Activated T-helper 17 cell treated with anti-CD3 and anti-CD28 coated beads, Interleukin-2, amount 50 U/mL, for 72 hours (primary cell): ENCODE measurements around the gene USP3. TPM values are rescaled to one million over a fixed set of nuclear protein-coding genes. Genes with fewer than 3 reads are reported as not detected.
A peak's percentile ranks its signal among the peaks of the same experiment; 100 is the strongest.

Experiments
- ATAC-seq: fragments of 150-1000 bp; cut with Tn5 transposase; replicated peaks from 2 replicates; pipeline ENCODE4 v1.10.0; 2021; ENCODE audit warnings: mild to moderate bottlenecking, moderate library complexity
- H3K27ac Mint-ChIP-seq: one replicate; pipeline ENCODE4 v1.8.0; 2022; ENCODE audit warnings: mixed read lengths
- H3K27me3 Mint-ChIP-seq: one replicate; pipeline ENCODE4 v1.8.0; 2022; ENCODE audit warnings: mixed read lengths
- H3K36me3 Mint-ChIP-seq: one replicate; pipeline ENCODE4 v1.8.0; 2022; ENCODE audit warnings: low read depth, mild to moderate bottlenecking, mixed read lengths
- H3K4me1 Mint-ChIP-seq: one replicate; pipeline ENCODE4 v1.8.0; 2022; ENCODE audit warnings: mixed read lengths
- H3K4me3 Mint-ChIP-seq: one replicate; pipeline ENCODE4 v1.8.0; 2022; ENCODE audit warnings: mild to moderate bottlenecking, mixed read lengths
- H3K9me3 Mint-ChIP-seq: one replicate; pipeline ENCODE4 v1.8.0; 2022; ENCODE audit warnings: mixed read lengths
- total RNA-seq, 2 donors: library from RNA; stranded (reverse); gene quantifications; one replicate each; pipeline ENCODE4 v1.2.3, GENCODE V29; 2022

USP3 gene
- 100 to 1,000 TPM in 1 of 2 donors, 10 to 100 TPM in 1; 60.9 to 102 TPM for total RNA-seq

GRCh38 chr15:63504247-63504978 lies at the start of gene USP3:
Gene USP3, plus strand, starts transcription at chr15:63504593. Its CDS starts 147 bp downstream, at chr15:63504740.
- Mint-ChIP-seq H3K4me1 (peaks cover 46% of the 10 kb centered on the region), H3K4me3 (peak within 1 kb of the TSS; percentile 82), H3K27ac (peak within 1 kb of the TSS; percentile 96), H3K36me3 (peaks cover 23% of the 10 kb centered on the region), H3K27me3 (no peaks in the 10 kb centered on the region), H3K9me3 (no peaks in the 10 kb centered on the region)
- peak; percentile 62 for ATAC-seq

GRCh38 chr15:63456258-63456657 lies 48.1 kb upstream of the USP3 start:
- no peaks in the 10 kb centered on the region for H3K4me1 Mint-ChIP-seq
- H3K36me3 Mint-ChIP-seq, result no peaks in the 10 kb centered on the region
- no peaks in the 10 kb centered on the region for H3K27me3 Mint-ChIP-seq
- no peak overlapping the region for H3K27ac Mint-ChIP-seq
- H3K4me3 Mint-ChIP-seq, result no peak overlapping the region
- no peaks in the 10 kb centered on the region for H3K9me3 Mint-ChIP-seq
- no peak for ATAC-seq

GRCh38 chr15:63457379-63457778 lies 47.0 kb upstream of the USP3 start:
- Mint-ChIP-seq H3K4me1 (no peaks in the 10 kb centered on the region), H3K9me3 (no peaks in the 10 kb centered on the region), H3K27me3 (no peaks in the 10 kb centered on the region), H3K36me3 (no peaks in the 10 kb centered on the region), H3K4me3 (no peak overlapping the region), H3K27ac (no peak overlapping the region)
- no peak for ATAC-seq

GRCh38 chr15:63458026-63458425 lies 46.4 kb upstream of the USP3 start:
- H3K27me3 Mint-ChIP-seq, result no peaks in the 10 kb centered on the region
- ATAC-seq, result no peak
- no peaks in the 10 kb centered on the region for H3K36me3 Mint-ChIP-seq
- H3K4me3 Mint-ChIP-seq, result no peak overlapping the region
- no peaks in the 10 kb centered on the region for H3K9me3 Mint-ChIP-seq
- H3K27ac Mint-ChIP-seq, result no peak overlapping the region
- H3K4me1 Mint-ChIP-seq, result no peaks in the 10 kb centered on the region

- no peaks in the 10 kb centered on the region for H3K36me3 Mint-ChIP-seq
These were observed 45.5 kb upstream of the USP3 start for GRCh38 chr15:63458794-63459395.

GRCh38 chr15:63460210-63461155 lies 43.9 kb upstream of the USP3 start:
- H3K9me3 Mint-ChIP-seq, result no peaks in the 10 kb centered on the region
- H3K27me3 Mint-ChIP-seq, result no peaks in the 10 kb centered on the region
- H3K4me3 Mint-ChIP-seq, result no peak overlapping the region
- no peaks in the 10 kb centered on the region for H3K36me3 Mint-ChIP-seq
- H3K27ac Mint-ChIP-seq, result no peak overlapping the region
- ATAC-seq, result no peak
- H3K4me1 Mint-ChIP-seq, result no peaks in the 10 kb centered on the region

More at GRCh38 chr15:63458794-63459395, 45.5 kb upstream of the USP3 start:
- no peak for ATAC-seq
- Mint-ChIP-seq H3K4me1 (no peaks in the 10 kb centered on the region), H3K27ac (no peak overlapping the region), H3K9me3 (no peaks in the 10 kb centered on the region), H3K27me3 (no peaks in the 10 kb centered on the region), H3K4me3 (no peak overlapping the region)

DNA sequence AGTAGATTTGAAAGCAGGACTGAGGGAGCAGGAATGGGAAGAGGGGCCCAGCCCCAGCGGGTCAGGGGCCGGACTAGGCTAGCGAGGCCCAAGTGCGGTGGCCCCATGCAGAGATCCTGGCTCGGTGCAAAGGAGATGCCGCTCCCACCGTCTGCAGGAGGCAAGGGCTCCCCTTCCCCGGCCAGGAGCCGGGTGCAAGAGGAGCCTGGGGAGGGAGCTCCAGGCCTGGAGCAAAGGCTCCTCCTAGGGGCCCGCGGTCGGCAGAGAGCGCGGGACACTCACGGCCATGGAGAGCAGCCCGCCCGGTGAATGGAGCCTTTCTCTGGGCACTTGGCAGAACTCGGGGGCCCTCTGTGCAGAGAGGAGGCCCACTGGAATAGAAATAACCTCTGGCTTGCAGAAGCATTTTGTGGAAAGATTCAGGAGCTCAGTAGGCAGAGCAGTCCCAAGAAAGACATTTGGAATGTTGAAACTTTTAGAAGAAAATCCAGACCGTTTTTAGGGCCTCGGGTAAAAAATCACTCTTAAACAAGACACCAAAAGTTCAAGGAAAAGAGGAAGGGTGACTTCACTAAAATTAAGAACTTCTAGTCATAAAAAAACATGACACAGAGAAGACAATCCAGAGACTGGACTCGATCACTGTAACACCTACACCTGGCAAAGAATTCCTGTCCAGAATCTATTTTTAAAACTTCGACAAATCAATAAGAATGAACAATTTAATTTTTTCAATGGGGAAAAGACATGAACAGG lies 43.0 kb upstream of the USP3 start:
- no peak for ATAC-seq
- no peaks in the 10 kb centered on the region for H3K4me1 Mint-ChIP-seq
- H3K27me3 Mint-ChIP-seq, result no peaks in the 10 kb centered on the region
- no peaks in the 10 kb centered on the region for H3K9me3 Mint-ChIP-seq
- no peak overlapping the region for H3K4me3 Mint-ChIP-seq
- H3K27ac Mint-ChIP-seq, result no peak overlapping the region
- H3K36me3 Mint-ChIP-seq, result no peaks in the 10 kb centered on the region

GRCh38 chr15:63462088-63462487 lies 42.3 kb upstream of the USP3 start:
- no peak overlapping the region for H3K4me3 Mint-ChIP-seq
- H3K9me3 Mint-ChIP-seq, result no peaks in the 10 kb centered on the region
- no peak for ATAC-seq
- no peak overlapping the region for H3K27ac Mint-ChIP-seq
- H3K4me1 Mint-ChIP-seq, result no peaks in the 10 kb centered on the region
- H3K36me3 Mint-ChIP-seq, result no peaks in the 10 kb centered on the region
- H3K27me3 Mint-ChIP-seq, result no peaks in the 10 kb centered on the region

GRCh38 chr15:63463036-63463435 lies 41.4 kb upstream of the USP3 start:
- Mint-ChIP-seq H3K9me3 (no peaks in the 10 kb centered on the region), H3K27me3 (no peaks in the 10 kb centered on the region), H3K27ac (no peak overlapping the region), H3K4me3 (no peak overlapping the region), H3K4me1 (peaks cover 5% of the 10 kb centered on the region), H3K36me3 (no peaks in the 10 kb centered on the region)
- no peak for ATAC-seq

- Mint-ChIP-seq H3K27ac (no peak overlapping the region), H3K36me3 (no peaks in the 10 kb centered on the region), H3K9me3 (no peaks in the 10 kb centered on the region), H3K4me1 (peaks cover 6% of the 10 kb centered on the region), H3K4me3 (no peak overlapping the region), H3K27me3 (no peaks in the 10 kb centered on the region)
- no peak for ATAC-seq
These were observed 40.6 kb upstream of the USP3 start for GRCh38 chr15:63463793-63464192.

GRCh38 chr15:63465104-63465503 lies 39.3 kb upstream of the USP3 start:
- H3K27me3 Mint-ChIP-seq, result no peaks in the 10 kb centered on the region
- no peaks in the 10 kb centered on the region for H3K9me3 Mint-ChIP-seq
- H3K36me3 Mint-ChIP-seq, result no peaks in the 10 kb centered on the region
- no peak overlapping the region for H3K4me3 Mint-ChIP-seq
- no peak for ATAC-seq
- no peak overlapping the region for H3K27ac Mint-ChIP-seq
- H3K4me1 Mint-ChIP-seq, result peaks cover 13% of the 10 kb centered on the region

DNA sequence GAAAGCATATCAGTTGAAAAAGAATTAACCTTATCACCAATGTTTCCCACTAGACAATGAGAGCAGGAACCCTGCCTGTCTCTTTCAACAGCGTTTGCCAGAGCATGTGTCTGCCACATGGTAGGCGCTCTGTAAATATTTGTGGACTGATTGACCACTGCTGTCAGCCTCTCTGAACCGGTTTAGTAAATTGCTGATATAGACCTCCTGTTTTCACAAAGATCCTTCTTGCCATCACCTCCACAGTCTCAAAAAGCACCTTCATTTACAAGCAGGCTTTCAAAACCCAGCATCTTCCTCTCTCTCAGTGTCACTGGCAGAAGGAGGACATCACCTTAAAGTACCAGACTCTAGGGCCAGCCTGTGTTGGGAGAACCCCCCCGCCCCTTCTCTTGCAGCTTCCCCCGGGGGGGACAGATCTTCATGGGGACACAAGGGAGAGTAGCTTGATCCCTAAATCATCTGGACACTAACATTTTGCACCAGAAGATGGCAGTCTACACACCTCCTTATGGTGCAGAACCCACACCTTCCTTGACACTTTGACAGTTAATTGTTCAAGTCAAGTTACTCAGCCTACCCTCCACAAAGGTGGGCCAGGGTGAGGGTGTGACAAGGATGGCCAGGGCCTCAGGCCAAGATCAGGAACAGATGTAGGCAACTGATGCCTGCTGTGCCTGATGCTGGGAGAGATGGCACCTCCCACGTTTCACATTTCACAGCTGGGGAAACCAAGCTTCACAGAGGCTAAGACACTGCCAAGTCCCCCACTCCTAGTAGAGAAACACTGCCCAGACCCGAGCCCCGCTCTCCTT lies 37.8 kb upstream of the USP3 start:
- ATAC-seq, result peak; percentile 68
- Mint-ChIP-seq H3K4me3 (peak overlapping the region; percentile 29), H3K27ac (peak overlapping the region; percentile 61), H3K4me1 (peaks cover 15% of the 10 kb centered on the region), H3K9me3 (no peaks in the 10 kb centered on the region), H3K36me3 (no peaks in the 10 kb centered on the region), H3K27me3 (no peaks in the 10 kb centered on the region)

- Mint-ChIP-seq H3K9me3 (no peaks in the 10 kb centered on the region), H3K36me3 (no peaks in the 10 kb centered on the region), H3K4me1 (peaks cover 33% of the 10 kb centered on the region), H3K27me3 (no peaks in the 10 kb centered on the region), H3K27ac (peak overlapping the region; percentile 79), H3K4me3 (peak overlapping the region; percentile 42)
- peak; percentile 66 for ATAC-seq
These were observed 35.2 kb upstream of the USP3 start for GRCh38 chr15:63469190-63469589.
